ENCODE data around the gene SERPINA4.

DNA sequence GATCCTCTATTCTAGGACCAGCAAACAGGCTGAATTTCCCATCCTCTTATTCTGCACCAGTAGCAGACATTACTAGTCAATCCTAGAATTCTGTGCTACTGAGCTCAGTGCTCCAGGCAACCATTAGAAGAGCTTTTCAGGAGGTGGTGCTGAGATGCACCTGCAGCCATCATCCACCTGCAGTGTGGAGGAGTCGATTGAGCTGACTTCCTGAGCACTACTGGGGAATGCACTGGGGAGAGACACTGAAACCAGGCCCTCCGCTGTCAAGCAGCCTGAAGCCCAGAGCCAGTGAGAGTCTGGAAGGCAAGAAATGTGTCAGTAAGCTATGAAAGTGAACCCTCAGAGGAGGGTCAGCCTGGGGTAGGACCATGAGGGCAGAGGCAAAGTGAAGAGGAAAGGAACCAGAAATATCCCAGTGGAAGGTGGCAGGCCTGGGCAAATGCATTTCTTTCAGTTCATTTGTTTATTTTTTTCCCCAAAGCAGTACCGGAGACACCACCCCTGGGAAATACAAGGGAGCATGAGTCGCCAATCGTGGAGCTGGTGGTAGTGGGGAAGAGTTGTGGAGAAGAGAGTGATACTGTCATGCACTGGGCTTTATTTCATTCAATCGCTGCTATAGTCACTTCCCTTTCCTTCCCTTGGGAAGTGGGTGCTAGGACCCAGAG is 23.0 kb upstream of the SERPINA4 start:
- TF ChIP-seq GATA3 (IDR thresholded peaks at IDR 0.05; ENCODE audit: low read depth, low read length) (no peak), GATA2 (IDR thresholded peaks at IDR 0.05; ENCODE audit: low read depth, low read length) (no peak)
